ENCODE results near the gene CRNN.

The CRNN gene

DNA sequence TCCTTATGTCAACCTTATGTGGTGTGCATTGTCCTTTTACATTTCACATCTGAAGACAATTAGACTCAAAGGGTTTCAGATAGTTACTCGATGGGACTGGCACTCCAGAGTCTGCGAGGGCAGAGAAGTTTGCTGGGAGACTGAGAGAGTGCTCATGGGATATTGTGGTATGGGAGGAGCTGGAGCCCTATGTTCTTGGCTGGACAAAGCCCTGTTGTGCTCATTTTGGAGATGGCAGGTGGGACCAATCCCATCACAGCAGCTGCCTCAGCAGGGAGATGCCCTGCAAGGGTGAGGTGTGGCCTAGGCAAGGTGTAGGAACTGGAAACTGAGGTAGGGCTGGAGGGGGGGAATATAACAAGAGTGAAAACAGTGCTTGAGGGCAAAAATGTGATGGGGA is 43.5 kb upstream of the CRNN start:
- TF ChIP-seq, protein P1, sequence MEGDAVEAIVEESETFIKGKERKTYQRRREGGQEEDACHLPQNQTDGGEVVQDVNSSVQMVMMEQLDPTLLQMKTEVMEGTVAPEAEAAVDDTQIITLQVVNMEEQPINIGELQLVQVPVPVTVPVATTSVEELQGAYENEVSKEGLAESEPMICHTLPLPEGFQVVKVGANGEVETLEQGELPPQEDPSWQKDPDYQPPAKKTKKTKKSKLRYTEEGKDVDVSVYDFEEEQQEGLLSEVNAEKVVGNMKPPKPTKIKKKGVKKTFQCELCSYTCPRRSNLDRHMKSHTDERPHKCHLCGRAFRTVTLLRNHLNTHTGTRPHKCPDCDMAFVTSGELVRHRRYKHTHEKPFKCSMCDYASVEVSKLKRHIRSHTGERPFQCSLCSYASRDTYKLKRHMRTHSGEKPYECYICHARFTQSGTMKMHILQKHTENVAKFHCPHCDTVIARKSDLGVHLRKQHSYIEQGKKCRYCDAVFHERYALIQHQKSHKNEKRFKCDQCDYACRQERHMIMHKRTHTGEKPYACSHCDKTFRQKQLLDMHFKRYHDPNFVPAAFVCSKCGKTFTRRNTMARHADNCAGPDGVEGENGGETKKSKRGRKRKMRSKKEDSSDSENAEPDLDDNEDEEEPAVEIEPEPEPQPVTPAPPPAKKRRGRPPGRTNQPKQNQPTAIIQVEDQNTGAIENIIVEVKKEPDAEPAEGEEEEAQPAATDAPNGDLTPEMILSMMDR (IDR thresholded peaks at IDR 0.05; ENCODE audit: control insufficient read depth, insufficient read depth, low read depth, low read length, missing control alignments), result no peak
- H3K4me3 ChIP-seq (ENCODE audit: control insufficient read depth, low read depth, low read length), result no peak overlapping the region
- DNase-seq (ENCODE audit: low read depth), result no peak

DNA sequence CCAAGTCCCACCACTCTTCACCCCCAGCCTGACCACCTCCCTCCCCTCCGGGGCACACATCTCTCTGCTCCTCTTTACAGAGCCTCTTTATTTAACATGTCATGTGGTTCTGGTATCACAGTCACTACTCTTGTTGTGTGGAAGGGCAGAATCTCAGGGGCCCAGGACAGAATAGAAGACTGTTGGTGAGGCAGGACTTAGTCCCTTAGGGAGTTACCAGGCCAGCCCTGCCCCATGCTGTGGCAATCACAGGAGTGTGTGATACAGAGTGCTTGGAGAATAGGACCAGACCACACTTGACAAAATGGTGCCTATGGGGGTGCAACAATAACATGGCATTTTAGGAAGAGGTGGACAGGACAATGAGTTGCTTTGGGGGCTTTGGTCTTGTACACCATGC is 43.0 kb upstream of the CRNN start:
- no peak overlapping the region for H3K4me3 ChIP-seq (ENCODE audit: control insufficient read depth, low read depth, low read length)
- DNase-seq (ENCODE audit: low read depth), result no peak
- TF ChIP-seq, protein P1 (IDR thresholded peaks at IDR 0.05; ENCODE audit: control insufficient read depth, insufficient read depth, low read depth, low read length, missing control alignments), result no peak

DNA sequence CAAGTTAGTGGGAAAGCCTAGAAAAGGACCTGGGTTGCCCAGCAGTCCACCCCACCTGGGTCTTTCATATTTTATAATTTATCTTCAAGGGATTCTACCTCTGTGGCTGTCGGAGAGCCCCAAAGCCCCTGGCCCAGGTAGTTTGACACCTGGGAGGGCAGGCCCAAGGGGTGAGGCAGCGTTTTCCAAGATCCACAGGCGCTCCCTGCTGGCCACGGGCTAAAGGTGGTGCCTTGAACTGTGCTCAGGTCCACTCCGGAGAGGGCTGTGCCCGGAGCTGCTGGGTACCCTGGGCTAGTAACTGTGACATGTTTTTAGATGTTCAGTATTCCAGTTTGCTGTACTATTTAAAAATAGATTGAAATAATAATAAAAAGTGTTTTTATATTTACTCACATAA is 37.2 kb upstream of the CRNN start:
- TF ChIP-seq, protein P1 (IDR thresholded peaks at IDR 0.05; ENCODE audit: control insufficient read depth, insufficient read depth, low read depth, low read length, missing control alignments), result peak; percentile 9
- no peak overlapping the region for H3K4me3 ChIP-seq (ENCODE audit: control insufficient read depth, low read depth, low read length)
- no peak for DNase-seq (ENCODE audit: low read depth)

DNA sequence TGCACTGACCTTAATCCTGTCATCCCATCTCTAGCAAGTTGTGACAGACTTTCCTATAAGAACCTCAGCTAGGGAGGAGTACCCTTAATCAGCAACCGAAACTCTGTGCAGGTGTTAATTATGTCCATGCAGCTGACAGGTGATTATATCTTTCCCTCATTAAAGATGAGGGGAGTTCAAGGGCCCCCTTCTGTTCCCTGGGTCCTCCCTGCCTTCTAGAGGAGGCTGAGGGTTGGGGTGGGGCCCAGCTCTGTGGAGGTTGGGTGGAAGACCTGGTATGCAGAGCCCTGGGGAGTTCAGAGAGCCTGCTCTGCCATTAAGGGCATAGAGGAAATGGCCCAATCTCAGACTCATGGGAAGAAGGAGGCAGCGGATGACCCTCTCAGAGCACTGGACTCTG is 35.6 kb upstream of the CRNN start:
- H3K4me3 ChIP-seq (ENCODE audit: control insufficient read depth, low read depth, low read length), result no peak overlapping the region
- DNase-seq (ENCODE audit: low read depth), result no peak
- TF ChIP-seq, protein P1 (IDR thresholded peaks at IDR 0.05; ENCODE audit: control insufficient read depth, insufficient read depth, low read depth, low read length, missing control alignments), result no peak

DNA sequence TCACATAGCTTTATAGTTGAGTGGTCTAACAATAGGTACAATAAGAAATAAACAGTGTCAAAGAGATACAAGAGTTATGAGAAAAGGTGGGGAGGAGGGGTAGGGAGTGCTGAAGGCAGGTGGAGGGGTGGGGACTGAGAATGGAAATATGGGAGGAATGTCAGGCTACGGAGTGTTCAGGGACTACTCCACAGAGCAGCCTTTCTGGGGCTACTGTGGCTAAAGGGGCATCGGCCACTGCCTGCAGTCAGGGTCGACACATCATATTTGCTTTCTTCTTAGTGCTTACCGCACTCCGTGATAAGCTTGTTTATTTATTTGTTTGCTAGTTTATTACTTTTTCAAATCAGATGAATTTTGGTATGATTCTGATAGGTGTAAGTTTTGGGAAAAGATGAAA is 34.4 kb upstream of the CRNN start:
- no peak overlapping the region for H3K4me3 ChIP-seq (ENCODE audit: control insufficient read depth, low read depth, low read length)
- TF ChIP-seq, protein P1 (IDR thresholded peaks at IDR 0.05; ENCODE audit: control insufficient read depth, insufficient read depth, low read depth, low read length, missing control alignments), result no peak
- DNase-seq (ENCODE audit: low read depth), result no peak

DNA sequence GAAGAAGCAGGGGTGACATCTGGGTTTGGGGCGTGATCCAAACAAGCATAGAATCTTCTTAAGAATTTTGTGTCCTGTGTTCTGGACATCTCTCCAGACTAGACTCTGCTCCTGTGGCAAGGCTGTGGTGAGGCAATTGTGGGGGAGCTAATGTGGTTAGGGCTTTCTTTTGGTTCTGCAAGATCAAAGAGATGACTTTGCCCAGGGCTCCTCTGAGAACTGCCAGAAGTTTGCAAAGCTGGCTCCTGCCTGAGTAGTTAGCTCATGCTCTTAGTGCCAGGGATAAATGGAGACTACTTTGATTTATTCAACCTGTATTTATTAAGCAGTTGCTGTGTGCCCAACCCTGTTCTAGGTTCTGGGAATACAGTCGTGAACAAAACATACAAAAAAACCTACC is 34.0 kb upstream of the CRNN start:
- DNase-seq (ENCODE audit: low read depth), result no peak
- TF ChIP-seq, protein P1 (IDR thresholded peaks at IDR 0.05; ENCODE audit: control insufficient read depth, insufficient read depth, low read depth, low read length, missing control alignments), result no peak
- no peak overlapping the region for H3K4me3 ChIP-seq (ENCODE audit: control insufficient read depth, low read depth, low read length)

DNA sequence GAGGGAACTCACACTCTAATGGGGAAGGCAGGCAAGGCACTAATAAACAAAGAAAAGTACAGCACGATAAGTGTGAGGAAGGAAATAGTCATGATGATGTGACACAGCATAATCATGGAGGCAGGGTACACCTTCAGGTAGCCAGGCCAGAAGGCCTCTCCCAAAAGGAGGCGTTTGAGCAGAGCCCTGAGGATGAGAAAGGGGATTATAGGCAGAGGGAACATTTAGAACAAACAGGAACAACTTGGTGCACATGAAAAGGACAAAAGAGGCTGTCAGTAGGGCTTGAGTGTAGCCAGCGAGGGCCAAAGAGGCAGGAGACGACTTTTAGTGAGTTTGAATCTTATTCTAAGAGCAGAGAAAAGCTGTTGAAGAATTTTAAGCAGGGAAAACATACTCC is 33.4 kb upstream of the CRNN start:
- no peak for DNase-seq (ENCODE audit: low read depth)
- H3K4me3 ChIP-seq (ENCODE audit: control insufficient read depth, low read depth, low read length), result no peak overlapping the region
- TF ChIP-seq, protein P1 (IDR thresholded peaks at IDR 0.05; ENCODE audit: control insufficient read depth, insufficient read depth, low read depth, low read length, missing control alignments), result no peak

Data from AG09309 (cell line).